ENCODE measurements around the gene HIPK3. TPM values are rescaled to one million over a fixed set of nuclear protein-coding genes. Genes with fewer than 3 reads are reported as not detected.
"Not testable (repeated sequence)": the region's sequence is repeated elsewhere in the genome, so short reads cannot be mapped to it uniquely, and the experiment has no call there.

The HIPK3 gene
- total RNA-seq, 1 experiment from 2014 or later, result 64.8 TPM

GRCh38 chr11:33242575-33242974, 14.6 kb upstream of the HIPK3 start:
- Histone ChIP-seq H3F3A (ENCODE audit: insufficient read depth, low read depth) (peaks cover 15% of the 10 kb centered on the region), H3K79me2 (ENCODE audit: low read depth) (no peaks in the 10 kb centered on the region), H3K4me1 (replicated peaks; ENCODE audit: insufficient read depth) (peaks cover 14% of the 10 kb centered on the region), H3K27ac (no peak overlapping the region), H3K4me2 (no peak overlapping the region), H3K4me3 (no peak overlapping the region), H3K27me3 (ENCODE audit: insufficient read depth, low read depth) (no peaks in the 10 kb centered on the region), H2AFZ (no peak overlapping the region), H3K9me2 (ENCODE audit: insufficient read depth) (no peaks in the 10 kb centered on the region), H3K36me3 (ENCODE audit: low read depth) (no peaks in the 10 kb centered on the region), H3K9me3 (ENCODE audit: insufficient read depth, low read depth) (peaks cover 4% of the 10 kb centered on the region; the same call in 1 of the 2 replicates), H4K20me1 (ENCODE audit: insufficient read depth) (no peaks in the 10 kb centered on the region)
- ChIA-PET CTCF (no interaction called here), POLR2A (ENCODE audit: unreplicated experiment) (no interaction called here)
- no peak for DNase-seq
- TF ChIP-seq EZH2 (IDR thresholded peaks at IDR 0.05; ENCODE audit: low read depth) (no peak), CTCF (conservative IDR thresholded peaks at IDR 0.05) (no peak)
- BruUV-seq (replicated peaks), result no TSS peak
- intact Hi-C loops (cut with micrococcal nuclease; ENCODE audit: unreplicated experiment), result no loop called here

GRCh38 chr11:33243654-33244053, 13.5 kb upstream of the HIPK3 start:
- BruUV-seq (replicated peaks); H3K27me3 ChIP-seq (ENCODE audit: insufficient read depth, low read depth); H3K36me3 ChIP-seq (ENCODE audit: low read depth); H3K27ac ChIP-seq; H3K4me2 ChIP-seq; intact Hi-C loops (cut with micrococcal nuclease; ENCODE audit: unreplicated experiment); H3K9me2 ChIP-seq (ENCODE audit: insufficient read depth); H3K4me3 ChIP-seq; POLR2A ChIA-PET (ENCODE audit: unreplicated experiment); H3K79me2 ChIP-seq (ENCODE audit: low read depth); DNase-seq; CTCF ChIA-PET; H3K9me3 ChIP-seq (ENCODE audit: insufficient read depth, low read depth); H2AFZ ChIP-seq; H4K20me1 ChIP-seq (ENCODE audit: insufficient read depth): not testable (repeated sequence)
- H3K4me1 ChIP-seq (replicated peaks; ENCODE audit: insufficient read depth), result peaks cover 14% of the 10 kb centered on the region
- H3F3A ChIP-seq (ENCODE audit: insufficient read depth, low read depth), result peaks cover 19% of the 10 kb centered on the region

- Histone ChIP-seq H3K4me2 (no peak overlapping the region), H3K27me3 (ENCODE audit: insufficient read depth, low read depth) (no peaks in the 10 kb centered on the region), H3K27ac (no peak overlapping the region), H4K20me1 (ENCODE audit: insufficient read depth) (no peaks in the 10 kb centered on the region), H3K36me3 (ENCODE audit: low read depth) (no peaks in the 10 kb centered on the region), H2AFZ (no peak overlapping the region), H3K79me2 (ENCODE audit: low read depth) (no peaks in the 10 kb centered on the region), H3K4me3 (no peak overlapping the region), H3K9me3 (ENCODE audit: insufficient read depth, low read depth) (no peaks in the 10 kb centered on the region), H3F3A (ENCODE audit: insufficient read depth, low read depth) (0 out of 2 replicates have a peak, but pooled peaks cover 6% of the 10 kb centered on the region), H3K4me1 (replicated peaks; ENCODE audit: insufficient read depth) (peaks cover 4% of the 10 kb centered on the region; the same call in 1 of the 2 replicates), H3K9me2 (ENCODE audit: insufficient read depth) (no peaks in the 10 kb centered on the region)
- TF ChIP-seq CTCF (conservative IDR thresholded peaks at IDR 0.05), result no peak
- TF ChIP-seq EZH2 (IDR thresholded peaks at IDR 0.05; ENCODE audit: low read depth), result no peak
- no peak for DNase-seq
- ChIA-PET POLR2A (ENCODE audit: unreplicated experiment) (no interaction called here), CTCF (no interaction called here)
- BruUV-seq (replicated peaks), result no TSS peak
- intact Hi-C loops (cut with micrococcal nuclease; ENCODE audit: unreplicated experiment), result no loop called here
These were observed 8.7 kb upstream of the HIPK3 start for GRCh38 chr11:33248416-33248971.
